ENCODE results near the gene DUSP22.

The DUSP22 gene

GRCh38 chr6:398558-399078, 106.3 kb downstream of the DUSP22 start:
- DNase-seq = no peak

- DNase-seq = peak; percentile 65
These were observed 107.7 kb downstream of the DUSP22 start for GRCh38 chr6:399785-400534.

- no peak for DNase-seq
These were observed 108.5 kb downstream of the DUSP22 start for GRCh38 chr6:400815-401214.
